ENCODE data around the gene ZNF615.
"Not testable (repeated sequence)": the region's sequence is repeated elsewhere in the genome, so short reads cannot be mapped to it uniquely, and the experiment has no call there.

DNA sequence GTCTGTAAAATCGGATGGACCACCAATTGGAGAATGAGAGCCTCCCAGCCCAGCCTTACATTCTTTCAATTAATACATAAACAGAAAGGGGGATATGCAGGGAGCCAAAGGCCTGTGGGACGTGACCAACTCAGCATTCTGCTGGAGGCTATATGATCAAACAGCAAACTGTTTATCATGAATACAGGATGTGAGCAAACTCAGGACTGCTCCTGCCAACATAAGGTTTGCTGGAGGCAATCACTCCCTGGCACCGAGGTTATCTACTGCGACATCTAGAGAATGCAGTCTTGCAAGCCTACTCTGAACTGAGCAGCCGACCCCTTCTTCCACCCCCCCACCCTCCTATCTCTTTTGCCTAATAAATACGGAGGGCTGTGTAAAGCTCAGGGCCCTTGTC lies 27.1 kb downstream of the ZNF615 start:
- TF ChIP-seq, protein P1, sequence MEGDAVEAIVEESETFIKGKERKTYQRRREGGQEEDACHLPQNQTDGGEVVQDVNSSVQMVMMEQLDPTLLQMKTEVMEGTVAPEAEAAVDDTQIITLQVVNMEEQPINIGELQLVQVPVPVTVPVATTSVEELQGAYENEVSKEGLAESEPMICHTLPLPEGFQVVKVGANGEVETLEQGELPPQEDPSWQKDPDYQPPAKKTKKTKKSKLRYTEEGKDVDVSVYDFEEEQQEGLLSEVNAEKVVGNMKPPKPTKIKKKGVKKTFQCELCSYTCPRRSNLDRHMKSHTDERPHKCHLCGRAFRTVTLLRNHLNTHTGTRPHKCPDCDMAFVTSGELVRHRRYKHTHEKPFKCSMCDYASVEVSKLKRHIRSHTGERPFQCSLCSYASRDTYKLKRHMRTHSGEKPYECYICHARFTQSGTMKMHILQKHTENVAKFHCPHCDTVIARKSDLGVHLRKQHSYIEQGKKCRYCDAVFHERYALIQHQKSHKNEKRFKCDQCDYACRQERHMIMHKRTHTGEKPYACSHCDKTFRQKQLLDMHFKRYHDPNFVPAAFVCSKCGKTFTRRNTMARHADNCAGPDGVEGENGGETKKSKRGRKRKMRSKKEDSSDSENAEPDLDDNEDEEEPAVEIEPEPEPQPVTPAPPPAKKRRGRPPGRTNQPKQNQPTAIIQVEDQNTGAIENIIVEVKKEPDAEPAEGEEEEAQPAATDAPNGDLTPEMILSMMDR (IDR thresholded peaks at IDR 0.05; ENCODE audit: low read depth, low read length, poor library complexity, severe bottlenecking): not testable (repeated sequence)
- not testable (repeated sequence) for TF ChIP-seq EZH2phosphoT487 (IDR thresholded peaks at IDR 0.05; ENCODE audit: borderline replicate concordance, low read length)
